ENCODE measurements around the gene SUSD3.

Gene SUSD3

DNA sequence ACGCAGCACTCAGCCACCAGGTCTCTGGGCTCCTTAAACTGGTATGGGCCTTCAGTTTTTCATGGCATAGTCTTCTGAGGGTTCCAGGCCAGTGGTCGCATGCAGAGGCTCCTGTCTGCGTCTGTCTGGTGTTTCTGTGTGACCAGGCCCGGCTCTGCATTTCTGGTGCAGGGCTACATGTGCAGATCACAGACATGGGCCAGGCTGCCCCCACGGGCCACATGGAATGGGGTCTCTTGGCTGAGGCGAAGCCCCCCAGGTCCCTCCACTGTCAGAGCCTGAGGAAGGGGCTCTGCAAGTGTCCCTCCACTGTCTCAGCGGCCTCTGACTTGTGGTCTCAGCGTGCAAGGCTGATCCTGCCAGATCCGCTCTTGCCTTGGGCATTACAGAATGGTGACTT is 21.9 kb downstream of the SUSD3 start:
- Histone ChIP-seq H3K27ac (ENCODE audit: low read length) (no peak overlapping the region), H3K4me1 (ENCODE audit: insufficient read depth, low read length) (peaks cover 13% of the 10 kb centered on the region), H4K20me1 (ENCODE audit: insufficient read depth, low read length) (no peaks in the 10 kb centered on the region), H2AFZ (ENCODE audit: low read depth, low read length) (no peak overlapping the region; the same call in 1 of the 2 replicates), H3K27me3 (ENCODE audit: insufficient read depth, low read length, poor library complexity) (no peaks in the 10 kb centered on the region), H3K79me2 (ENCODE audit: insufficient read depth, low read length) (no peaks in the 10 kb centered on the region), H3K9ac (ENCODE audit: low read depth, low read length) (no peak overlapping the region), H3K4me3 (ENCODE audit: low read depth in 1 of 2, low read length in 2 of 2) (no peak overlapping the region), H3K36me3 (ENCODE audit: insufficient read depth, low read length) (no peaks in the 10 kb centered on the region), H3K9me3 (ENCODE audit: insufficient read depth, low read length, severe bottlenecking) (no peaks in the 10 kb centered on the region), H3K4me2 (ENCODE audit: insufficient read depth, low read length) (no peak overlapping the region)
- no peak for DNase-seq
- ATAC-seq (ENCODE audit: insufficient read depth, low read depth) = no peak
- TF ChIP-seq, protein P1, sequence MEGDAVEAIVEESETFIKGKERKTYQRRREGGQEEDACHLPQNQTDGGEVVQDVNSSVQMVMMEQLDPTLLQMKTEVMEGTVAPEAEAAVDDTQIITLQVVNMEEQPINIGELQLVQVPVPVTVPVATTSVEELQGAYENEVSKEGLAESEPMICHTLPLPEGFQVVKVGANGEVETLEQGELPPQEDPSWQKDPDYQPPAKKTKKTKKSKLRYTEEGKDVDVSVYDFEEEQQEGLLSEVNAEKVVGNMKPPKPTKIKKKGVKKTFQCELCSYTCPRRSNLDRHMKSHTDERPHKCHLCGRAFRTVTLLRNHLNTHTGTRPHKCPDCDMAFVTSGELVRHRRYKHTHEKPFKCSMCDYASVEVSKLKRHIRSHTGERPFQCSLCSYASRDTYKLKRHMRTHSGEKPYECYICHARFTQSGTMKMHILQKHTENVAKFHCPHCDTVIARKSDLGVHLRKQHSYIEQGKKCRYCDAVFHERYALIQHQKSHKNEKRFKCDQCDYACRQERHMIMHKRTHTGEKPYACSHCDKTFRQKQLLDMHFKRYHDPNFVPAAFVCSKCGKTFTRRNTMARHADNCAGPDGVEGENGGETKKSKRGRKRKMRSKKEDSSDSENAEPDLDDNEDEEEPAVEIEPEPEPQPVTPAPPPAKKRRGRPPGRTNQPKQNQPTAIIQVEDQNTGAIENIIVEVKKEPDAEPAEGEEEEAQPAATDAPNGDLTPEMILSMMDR (IDR thresholded peaks at IDR 0.05; ENCODE audit: borderline replicate concordance, extremely low read depth, low read length, poor library complexity, severe bottlenecking) = no peak
- no peak for TF ChIP-seq EZH2 (IDR thresholded peaks at IDR 0.05; ENCODE audit: borderline replicate concordance, low read depth, low read length, severe bottlenecking)

- H3K4me2 ChIP-seq (ENCODE audit: insufficient read depth, low read length) = no peak overlapping the region
- no peaks in the 10 kb centered on the region for H3K36me3 ChIP-seq (ENCODE audit: insufficient read depth, low read length)
- H2AFZ ChIP-seq (ENCODE audit: low read depth, low read length) = no peak overlapping the region
- no peak overlapping the region for H3K9ac ChIP-seq (ENCODE audit: low read depth, low read length)
- ATAC-seq (ENCODE audit: insufficient read depth, low read depth) (no peak), DNase-seq (no peak)
- no peaks in the 10 kb centered on the region for H3K79me2 ChIP-seq (ENCODE audit: insufficient read depth, low read length)
- H3K9me3 ChIP-seq (ENCODE audit: insufficient read depth, low read length, severe bottlenecking) = no peaks in the 10 kb centered on the region
- no peak overlapping the region for H3K27ac ChIP-seq (ENCODE audit: low read length)
- H3K4me1 ChIP-seq (ENCODE audit: insufficient read depth, low read length) = peaks cover 13% of the 10 kb centered on the region
- no peak overlapping the region for H3K4me3 ChIP-seq (ENCODE audit: low read depth in 1 of 2, low read length in 2 of 2)
- no peaks in the 10 kb centered on the region for H3K27me3 ChIP-seq (ENCODE audit: insufficient read depth, low read length, poor library complexity)
- no peak for TF ChIP-seq EZH2 (IDR thresholded peaks at IDR 0.05; ENCODE audit: borderline replicate concordance, low read depth, low read length, severe bottlenecking)
- TF ChIP-seq, protein P1 (IDR thresholded peaks at IDR 0.05; ENCODE audit: borderline replicate concordance, extremely low read depth, low read length, poor library complexity, severe bottlenecking) = no peak
- no peaks in the 10 kb centered on the region for H4K20me1 ChIP-seq (ENCODE audit: insufficient read depth, low read length)
Measured at GRCh38 chr9:93081081-93081529, 22.6 kb downstream of the SUSD3 start.

GRCh38 chr9:93081931-93082330 is 23.4 kb downstream of the SUSD3 start:
- DNase-seq (no peak), ATAC-seq (ENCODE audit: insufficient read depth, low read depth) (no peak)
- Histone ChIP-seq H3K4me3 (ENCODE audit: low read depth in 1 of 2, low read length in 2 of 2) (no peak overlapping the region), H3K36me3 (ENCODE audit: insufficient read depth, low read length) (no peaks in the 10 kb centered on the region), H3K27ac (ENCODE audit: low read length) (no peak overlapping the region), H3K9me3 (ENCODE audit: insufficient read depth, low read length, severe bottlenecking) (no peaks in the 10 kb centered on the region), H4K20me1 (ENCODE audit: insufficient read depth, low read length) (no peaks in the 10 kb centered on the region), H3K9ac (ENCODE audit: low read depth, low read length) (no peak overlapping the region), H3K4me2 (ENCODE audit: insufficient read depth, low read length) (no peak overlapping the region), H3K79me2 (ENCODE audit: insufficient read depth, low read length) (no peaks in the 10 kb centered on the region), H3K4me1 (ENCODE audit: insufficient read depth, low read length) (peaks cover 13% of the 10 kb centered on the region), H3K27me3 (ENCODE audit: insufficient read depth, low read length, poor library complexity) (no peaks in the 10 kb centered on the region), H2AFZ (ENCODE audit: low read depth, low read length) (no peak overlapping the region)
- TF ChIP-seq EZH2 (IDR thresholded peaks at IDR 0.05; ENCODE audit: borderline replicate concordance, low read depth, low read length, severe bottlenecking) = no peak
- TF ChIP-seq, protein P1 (IDR thresholded peaks at IDR 0.05; ENCODE audit: borderline replicate concordance, extremely low read depth, low read length, poor library complexity, severe bottlenecking) = no peak
